HG03354 (cell line): ENCODE results near the gene HS6ST3.

Source experiments
- ATAC-seq: cut with Tn5 transposase; IDR thresholded peaks from one replicate; pipeline ENCODE4 v1.9.1; 2021; ENCODE audit warnings: mild to moderate bottlenecking; ENCODE audit not compliant: unreplicated experiment, poor library complexity, severe bottlenecking

Gene HS6ST3

GRCh38 chr13:96279904-96280303 lies 190.0 kb downstream of the HS6ST3 start:
- ATAC-seq, result no peak

DNA sequence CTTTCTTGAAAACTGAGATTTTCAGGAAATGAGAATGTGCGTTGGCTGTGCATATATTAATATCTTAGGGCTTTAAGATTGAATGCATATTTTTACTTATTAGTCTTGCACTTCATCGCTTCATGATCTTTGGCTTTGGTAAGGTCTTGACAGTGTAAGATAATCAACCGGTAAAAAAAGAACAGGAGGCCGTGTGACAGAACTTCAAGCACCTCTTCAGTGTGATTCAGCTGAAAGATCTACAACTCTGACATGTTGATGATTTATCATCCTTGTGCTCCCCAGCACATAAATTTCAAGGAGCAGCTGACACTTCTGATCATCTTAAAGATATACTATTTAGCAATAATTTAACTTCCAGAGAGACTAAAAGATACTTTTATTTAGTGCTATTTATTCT lies 195.1 kb downstream of the HS6ST3 start:
- no peak for ATAC-seq

GRCh38 chr13:96285729-96286128 lies 195.8 kb downstream of the HS6ST3 start:
- no peak for ATAC-seq

DNA sequence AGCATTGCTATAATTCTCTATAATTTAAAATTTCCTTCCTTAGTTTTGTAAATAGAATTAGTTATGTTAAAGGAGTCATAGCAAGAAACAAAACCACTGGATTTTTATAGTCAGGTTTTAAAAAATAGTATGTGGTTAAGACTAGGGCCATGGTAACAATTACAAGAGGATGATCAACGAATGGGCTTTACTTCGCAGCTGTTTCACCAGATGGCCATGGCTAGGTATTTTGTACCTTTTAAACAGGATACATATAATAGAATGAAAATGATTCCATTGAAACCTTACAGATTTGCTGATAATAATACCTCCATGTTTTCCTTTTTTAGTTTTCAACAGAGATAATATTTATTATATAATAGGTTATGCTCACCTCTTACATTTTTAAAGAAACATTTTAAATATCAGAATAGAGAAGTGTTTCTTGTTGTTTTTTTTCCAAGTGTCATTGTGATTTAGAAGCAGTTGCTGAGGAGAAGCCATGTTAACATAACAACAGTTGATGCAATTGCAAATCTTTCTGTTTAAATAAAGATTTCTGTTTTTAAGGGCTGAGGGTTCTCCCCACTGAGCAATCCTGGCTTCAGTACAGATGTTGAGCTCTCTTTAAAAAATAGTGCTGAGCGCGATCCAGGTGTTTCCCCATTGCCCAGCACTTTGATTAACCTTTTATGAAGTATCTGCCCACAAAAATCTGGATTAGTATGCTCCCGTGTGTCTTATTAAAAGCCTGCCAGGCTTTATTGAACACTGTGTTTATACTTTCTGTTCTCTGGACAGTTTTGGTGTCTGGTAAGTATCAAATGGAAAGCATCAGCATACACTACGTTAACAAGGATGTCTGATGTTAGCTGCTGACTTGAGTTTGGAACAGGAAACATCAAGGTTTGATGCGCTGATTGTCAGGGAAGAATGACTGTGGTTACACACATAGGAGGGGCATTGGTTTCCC lies 205.3 kb downstream of the HS6ST3 start:
- no peak for ATAC-seq

DNA sequence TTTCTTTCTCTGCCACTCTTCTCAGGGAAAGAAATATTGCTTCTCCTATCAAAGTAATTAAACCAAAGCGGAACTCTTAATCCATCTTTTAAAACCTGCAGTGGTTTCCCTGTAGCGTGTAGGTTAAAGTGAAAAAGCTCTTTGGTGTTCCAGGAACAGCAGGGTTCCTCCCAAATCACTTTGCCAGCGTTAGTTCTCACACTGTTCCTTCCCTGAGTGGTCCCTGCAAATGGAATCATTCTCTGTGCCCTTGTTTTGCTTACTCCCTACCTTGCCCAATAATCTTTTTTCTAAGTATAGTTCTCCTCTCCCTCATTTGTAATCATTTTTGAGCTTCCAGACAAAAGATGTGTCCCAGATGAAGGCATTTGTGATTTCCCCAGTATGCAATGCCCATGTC lies 207.5 kb downstream of the HS6ST3 start:
- no peak for ATAC-seq

GRCh38 chr13:96299235-96299634 lies 209.3 kb downstream of the HS6ST3 start:
- no peak for ATAC-seq

DNA sequence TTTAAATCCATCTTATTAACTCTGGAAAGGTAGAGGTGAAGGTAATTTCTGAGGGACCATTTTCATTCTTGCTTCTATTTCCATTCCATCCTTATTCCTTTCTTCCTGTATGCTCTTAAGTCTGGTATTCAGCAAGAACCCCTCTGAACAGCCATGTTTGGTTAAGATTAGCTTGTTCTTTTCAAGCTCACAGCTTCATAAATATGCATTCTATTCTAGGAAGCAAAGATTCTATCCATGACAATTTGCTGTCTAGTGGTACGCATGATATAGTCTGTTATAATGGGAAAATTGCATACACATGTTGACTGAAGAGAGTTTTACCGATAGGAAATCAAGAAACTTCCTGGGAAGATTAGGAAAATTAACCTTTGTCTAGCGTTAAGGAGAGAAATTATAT lies 218.7 kb downstream of the HS6ST3 start:
- ATAC-seq, result no peak

DNA sequence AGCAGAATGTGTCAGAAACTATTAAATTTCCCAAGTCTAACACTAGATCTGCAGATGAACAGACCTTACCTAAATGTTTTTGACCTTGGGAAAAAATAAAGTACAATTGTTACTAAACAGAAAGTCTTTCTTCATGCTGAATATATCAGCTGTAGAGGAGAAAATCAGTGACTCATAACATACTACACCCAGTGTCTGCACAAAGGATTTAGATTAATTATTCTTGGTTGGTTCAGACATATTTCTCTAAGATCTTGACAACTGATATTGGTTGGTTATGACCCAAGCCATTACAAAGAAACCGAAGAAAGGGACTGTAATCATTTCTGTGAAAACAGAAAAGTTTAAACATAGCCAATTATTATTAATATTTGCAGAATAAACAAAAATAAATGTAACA lies 225.1 kb downstream of the HS6ST3 start:
- ATAC-seq, result no peak

DNA sequence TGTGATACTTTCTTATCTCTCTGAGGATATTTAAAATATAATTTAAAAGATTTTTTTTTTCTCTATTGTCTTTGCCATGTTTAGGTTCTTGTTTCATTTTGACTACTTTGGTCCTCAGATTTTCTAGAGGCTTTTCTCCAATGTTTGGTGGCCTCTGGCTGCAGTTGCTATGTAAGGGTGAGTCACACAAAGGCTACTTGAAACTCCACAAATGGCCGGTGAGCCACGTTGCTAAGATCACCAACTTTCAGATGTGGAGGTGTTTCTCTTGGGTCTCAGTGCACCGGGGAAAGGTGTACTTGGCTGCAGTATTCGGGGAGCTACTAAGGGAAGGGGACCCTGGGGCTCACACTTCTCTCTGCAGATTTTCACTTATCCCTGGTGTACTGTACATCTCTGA lies 248.1 kb downstream of the HS6ST3 start:
- no peak for ATAC-seq

GRCh38 chr13:96342286-96342685 lies 252.4 kb downstream of the HS6ST3 start:
- ATAC-seq, result no peak

GRCh38 chr13:96342852-96343465 lies 253.1 kb downstream of the HS6ST3 start:
- ATAC-seq, result no peak

DNA sequence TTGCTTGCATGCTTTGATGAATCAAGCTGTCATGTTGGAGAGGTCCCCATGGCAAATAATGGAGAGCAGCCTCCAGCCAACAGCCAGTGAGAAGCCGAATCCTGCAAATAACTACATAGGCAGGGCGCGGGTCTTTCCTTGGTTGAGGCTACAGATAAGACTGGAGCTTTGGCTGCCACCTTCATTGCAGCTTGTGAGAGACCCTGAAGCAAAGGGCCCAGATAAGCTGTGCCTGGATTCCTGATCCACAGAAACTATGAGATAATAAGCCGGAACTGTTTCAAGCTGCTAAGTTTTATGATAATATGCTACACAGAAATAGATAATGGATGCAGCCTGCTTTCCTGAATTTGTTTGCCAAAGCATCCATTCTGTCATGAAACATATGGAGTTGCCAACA lies 257.0 kb downstream of the HS6ST3 start:
- no peak for ATAC-seq

DNA sequence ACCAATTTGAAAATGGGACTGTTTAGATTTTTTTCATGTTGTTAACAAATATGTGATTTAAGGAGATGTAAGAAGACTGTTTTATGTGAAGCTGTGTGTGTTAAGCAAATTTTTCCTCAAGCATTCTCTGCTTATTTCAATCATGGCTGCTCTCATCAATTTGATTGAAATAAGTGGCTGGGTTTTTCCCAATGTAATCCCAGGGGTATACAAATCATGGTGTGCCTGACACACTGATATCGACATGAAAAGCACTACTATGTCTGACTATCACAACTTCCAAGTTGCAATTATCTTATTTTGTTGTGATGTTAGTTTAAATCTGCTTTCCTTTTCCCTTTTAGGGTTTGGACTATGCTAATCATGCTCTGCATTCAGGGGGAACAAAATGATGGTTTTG lies 283.7 kb downstream of the HS6ST3 start:
- ATAC-seq, result no peak

DNA sequence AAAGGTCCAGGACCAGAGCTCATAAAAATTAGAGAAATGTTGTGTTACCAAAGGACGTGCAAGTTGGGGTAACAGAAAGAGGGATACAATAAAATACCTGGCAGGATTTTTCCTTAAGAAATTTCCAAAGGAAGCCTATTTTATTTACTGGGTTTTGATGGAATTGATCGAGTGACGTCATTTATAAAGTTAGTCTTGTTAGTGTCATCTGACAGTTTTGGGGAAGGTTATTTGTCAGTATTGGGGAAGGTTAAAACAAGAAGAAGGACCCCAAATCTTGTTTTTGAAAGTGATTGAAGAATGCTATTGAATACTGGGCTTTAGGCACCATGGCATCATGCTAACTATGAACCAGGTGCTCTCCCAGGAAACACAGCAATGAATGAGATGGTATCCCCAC lies 287.9 kb downstream of the HS6ST3 start:
- no peak for ATAC-seq

- no peak for ATAC-seq
Measured at GRCh38 chr13:96379967-96380366, 290.1 kb downstream of the HS6ST3 start.

- no peak for ATAC-seq
Measured at GRCh38 chr13:96381681-96382080, 291.8 kb downstream of the HS6ST3 start.

DNA sequence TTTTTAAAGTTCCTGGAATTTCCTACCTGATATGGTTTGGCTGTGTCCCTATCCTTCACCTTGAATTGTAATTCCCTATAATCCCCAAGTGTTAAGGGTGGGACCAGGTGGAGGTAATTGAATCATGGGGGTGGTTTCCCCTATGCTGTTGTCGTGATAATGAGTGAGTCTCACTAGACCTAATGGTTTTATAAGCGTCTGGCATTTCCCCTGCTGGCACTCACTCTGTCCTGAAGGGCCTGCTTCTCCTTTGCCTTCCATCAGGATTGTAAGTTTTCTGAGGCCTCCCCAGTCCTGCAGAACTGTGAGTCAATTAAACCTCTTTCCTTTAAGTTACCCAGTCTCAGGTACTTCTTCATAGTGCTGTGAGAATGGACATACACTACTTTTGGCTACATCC lies 298.7 kb downstream of the HS6ST3 start:
- ATAC-seq, result no peak

DNA sequence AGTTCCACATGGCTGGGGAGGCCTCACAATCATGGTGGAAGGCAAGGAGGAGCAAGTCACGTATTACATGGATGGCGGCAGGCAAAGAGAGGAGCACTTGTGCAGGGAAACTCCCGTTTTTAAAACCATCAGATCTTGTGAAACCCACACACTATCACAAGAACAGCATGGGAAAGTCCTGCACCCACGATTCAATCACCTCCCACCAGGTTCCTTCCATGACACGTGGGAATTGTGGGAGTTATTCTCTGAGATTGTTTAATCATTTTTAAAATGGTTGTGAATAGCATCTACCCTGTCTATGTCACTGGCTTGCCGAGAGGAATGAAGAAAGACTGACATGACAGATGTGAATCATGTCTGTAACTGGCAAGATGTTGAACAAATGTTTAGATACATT lies 301.7 kb downstream of the HS6ST3 start:
- no peak for ATAC-seq

DNA sequence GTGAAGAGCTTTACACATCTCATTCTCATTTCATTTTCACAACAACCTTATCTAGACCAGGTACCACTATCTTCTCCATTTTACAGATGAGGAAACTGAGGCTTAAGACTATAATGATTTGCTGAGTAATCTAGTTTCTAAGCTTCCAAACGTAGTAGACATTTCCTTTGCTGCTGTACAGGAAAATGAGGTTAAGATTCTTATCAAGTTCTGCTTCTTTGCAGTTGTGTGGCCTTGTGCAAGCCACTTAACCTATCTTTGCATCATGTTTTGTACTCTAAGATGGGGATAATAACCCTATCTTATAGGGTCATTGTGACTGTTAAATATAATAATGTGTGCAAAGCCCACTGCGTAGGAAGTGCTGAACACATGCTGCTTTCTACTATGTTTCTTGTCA lies 307.9 kb downstream of the HS6ST3 start:
- ATAC-seq, result no peak

DNA sequence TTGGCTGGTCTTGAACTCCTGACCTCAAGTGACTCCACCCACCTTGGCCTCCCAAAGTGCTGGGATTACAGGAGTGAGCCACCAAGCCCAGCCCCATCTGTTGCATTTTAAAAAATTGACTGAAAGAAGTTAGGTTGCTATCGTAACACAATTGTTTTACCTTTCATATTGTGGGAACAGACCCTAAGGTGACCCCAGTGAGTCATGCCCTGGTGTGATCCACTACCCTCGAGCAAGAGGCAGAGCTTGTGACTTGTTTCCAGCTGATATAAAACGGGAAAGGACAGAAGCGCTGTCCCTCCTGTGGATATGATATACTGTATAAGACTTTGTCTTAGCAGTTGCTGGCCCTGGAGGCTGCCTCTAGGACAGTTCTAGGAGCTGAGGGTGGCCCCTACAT lies 308.6 kb downstream of the HS6ST3 start:
- no peak for ATAC-seq

DNA sequence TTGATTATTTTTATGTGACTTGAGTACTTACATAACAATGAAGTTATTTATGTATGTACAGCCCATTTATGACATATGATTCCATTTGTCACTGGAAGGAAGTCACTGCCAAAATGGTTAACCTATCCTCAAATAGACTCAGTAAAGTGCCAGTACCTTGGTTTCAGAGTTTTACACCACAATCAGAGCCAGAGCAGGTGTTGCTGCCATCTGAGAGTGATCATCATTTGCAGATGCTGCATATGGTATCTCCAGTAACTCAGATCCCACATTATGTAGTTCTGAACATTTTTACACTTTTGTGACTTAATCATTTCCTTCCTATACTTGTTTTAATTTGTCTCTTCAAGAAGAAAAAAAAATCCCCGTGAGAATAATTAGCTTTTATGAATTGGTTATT lies 313.3 kb downstream of the HS6ST3 start:
- ATAC-seq, result no peak
